Fibroblast of skin of right quadriceps (primary cell): ENCODE results near the gene NT5C.
"Not testable (repeated sequence)": the region's sequence is repeated elsewhere in the genome, so short reads cannot be mapped to it uniquely, and the experiment has no call there.

Experiments used
- DNase-seq: peaks from one replicate; pipeline ENCODE4 v3.0.0-alpha.2; 2013

Gene NT5C

GRCh38 chr17:75131278-75132017, at the start of gene NT5C:
NT5C (minus strand) TSS chr17:75131742; CDS start chr17:75131707, 35 bp downstream.
- DNase-seq = peak; percentile 81

GRCh38 chr17:75181110-75181509, 49.6 kb upstream of the NT5C start:
- DNase-seq = no peak

- DNase-seq = no peak
Observed at GRCh38 chr17:75178453-75178852, 46.9 kb upstream of the NT5C start.

- no peak for DNase-seq
Observed at GRCh38 chr17:75176625-75177024, 45.1 kb upstream of the NT5C start.

GRCh38 chr17:75174996-75175395, 43.5 kb upstream of the NT5C start:
- no peak for DNase-seq

- DNase-seq = no peak
Observed at GRCh38 chr17:75173526-75173925, 42.0 kb upstream of the NT5C start.

GRCh38 chr17:75168998-75169397, 37.5 kb upstream of the NT5C start:
- no peak for DNase-seq

- not testable (repeated sequence) for DNase-seq
Observed at GRCh38 chr17:75164606-75165005, 33.1 kb upstream of the NT5C start.

- no peak for DNase-seq
Observed at GRCh38 chr17:75163074-75163473, 31.5 kb upstream of the NT5C start.

- DNase-seq = no peak
Observed at GRCh38 chr17:75160211-75160610, 28.7 kb upstream of the NT5C start.

GRCh38 chr17:75159196-75160031, 27.9 kb upstream of the NT5C start:
- no peak for DNase-seq

- DNase-seq = not testable (repeated sequence)
Observed at GRCh38 chr17:75158480-75158879, 26.9 kb upstream of the NT5C start.

- no peak for DNase-seq
Observed at GRCh38 chr17:75155191-75155601, 23.7 kb upstream of the NT5C start.

- peak; percentile 99 for DNase-seq
Observed at GRCh38 chr17:75154195-75155106, 22.9 kb upstream of the NT5C start, which contains the start of gene JPT1. JPT1 (minus strand) TSS chr17:75154512; CDS start chr17:75154397, 115 bp downstream.

GRCh38 chr17:75153780-75154194, 22.2 kb upstream of the NT5C start:
- no peak for DNase-seq

GRCh38 chr17:75152922-75153779, 21.6 kb upstream of the NT5C start:
- peak; percentile 26 for DNase-seq

GRCh38 chr17:75152523-75152921, 21.0 kb upstream of the NT5C start:
- DNase-seq = no peak

- no peak for DNase-seq
Observed at GRCh38 chr17:75151930-75152329, 20.4 kb upstream of the NT5C start.

GRCh38 chr17:75147878-75148546, 16.5 kb upstream of the NT5C start:
- DNase-seq = no peak

- DNase-seq = no peak
Observed at GRCh38 chr17:75146592-75146991, 15.1 kb upstream of the NT5C start.

- DNase-seq = no peak
Observed at GRCh38 chr17:75144816-75145512, 13.4 kb upstream of the NT5C start.
